Measurements from ENCODE around the gene CACNB1.
A peak's percentile ranks its signal among the peaks of the same experiment; 100 is the strongest.

The CACNB1 gene

GRCh38 chr17:39231091-39231561 lies 33.7 kb upstream of the CACNB1 start (continued):
- TF ChIP-seq ZBTB17 (tag by site-specific recombination; IDR thresholded peaks at IDR 0.05) (no peak), ZNF561 (tag by site-specific recombination; IDR thresholded peaks at IDR 0.05; ENCODE audit: borderline replicate concordance) (no peak; the same call in 1 of the 2 replicates), ZBTB48 (tag by site-specific recombination; IDR thresholded peaks at IDR 0.05) (peak; percentile 87), ZNF624 (tag by site-specific recombination; IDR thresholded peaks at IDR 0.05) (no peak), BCL11B (tag by site-specific recombination; IDR thresholded peaks at IDR 0.05; ENCODE audit: low read depth) (no peak), ZNF202 (tag by site-specific recombination; IDR thresholded peaks at IDR 0.05; ENCODE audit: borderline replicate concordance) (no peak), ZNF10 (tag by site-specific recombination; IDR thresholded peaks at IDR 0.05) (no peak), ZNF658 (tag by site-specific recombination; IDR thresholded peaks at IDR 0.05) (no peak), ZNF660 (tag by site-specific recombination; IDR thresholded peaks at IDR 0.05) (no peak), ZNF248 (tag by site-specific recombination; IDR thresholded peaks at IDR 0.05) (no peak), PRDM10 (tag by site-specific recombination; IDR thresholded peaks at IDR 0.05) (peak; percentile 32; the same call in 1 of the 2 replicates), ZNF37A (tag by site-specific recombination; IDR thresholded peaks at IDR 0.05) (no peak), ZNF610 (tag by site-specific recombination; IDR thresholded peaks at IDR 0.05; ENCODE audit: borderline replicate concordance) (no peak), ZNF366 (tag by site-specific recombination; conservative IDR thresholded peaks at IDR 0.05) (no peak), ZNF621 (tag by site-specific recombination; IDR thresholded peaks at IDR 0.05) (no peak), ZNF302 (tag by site-specific recombination; IDR thresholded peaks at IDR 0.05; ENCODE audit: low read depth) (no peak), BCL11A (tag by site-specific recombination; IDR thresholded peaks at IDR 0.05; ENCODE audit: low read depth) (no peak), ZNF843 (tag by site-specific recombination; IDR thresholded peaks at IDR 0.05) (no peak), HIC1 (tag by site-specific recombination; IDR thresholded peaks at IDR 0.05) (peak; percentile 53; the same call in 1 of the 2 replicates), TCF7L2 (IDR thresholded peaks at IDR 0.05; ENCODE audit: borderline replicate concordance, low read depth, low read length) (no peak), ZNF521 (tag by site-specific recombination; IDR thresholded peaks at IDR 0.05) (no peak), ZNF132 (tag by site-specific recombination; IDR thresholded peaks at IDR 0.05; ENCODE audit: borderline replicate concordance) (no peak), PRDM6 (tag by site-specific recombination; IDR thresholded peaks at IDR 0.05) (no peak; the same call in 1 of the 2 replicates), ZBTB1 (tag by site-specific recombination; IDR thresholded peaks at IDR 0.05) (no peak), GLIS1 (tag by site-specific recombination; IDR thresholded peaks at IDR 0.05) (peak; percentile 100), KLF17 (tag by site-specific recombination; IDR thresholded peaks at IDR 0.05) (no peak), ZSCAN30 (tag by site-specific recombination; IDR thresholded peaks at IDR 0.05) (no peak), ZNF174 (tag by site-specific recombination; IDR thresholded peaks at IDR 0.05) (no peak)
- TF ChIP-seq, protein P1, sequence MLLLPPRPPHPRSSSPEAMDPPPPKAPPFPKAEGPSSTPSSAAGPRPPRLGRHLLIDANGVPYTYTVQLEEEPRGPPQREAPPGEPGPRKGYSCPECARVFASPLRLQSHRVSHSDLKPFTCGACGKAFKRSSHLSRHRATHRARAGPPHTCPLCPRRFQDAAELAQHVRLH (tag by site-specific recombination; IDR thresholded peaks at IDR 0.05) = no peak
- TF ChIP-seq, protein P2, sequence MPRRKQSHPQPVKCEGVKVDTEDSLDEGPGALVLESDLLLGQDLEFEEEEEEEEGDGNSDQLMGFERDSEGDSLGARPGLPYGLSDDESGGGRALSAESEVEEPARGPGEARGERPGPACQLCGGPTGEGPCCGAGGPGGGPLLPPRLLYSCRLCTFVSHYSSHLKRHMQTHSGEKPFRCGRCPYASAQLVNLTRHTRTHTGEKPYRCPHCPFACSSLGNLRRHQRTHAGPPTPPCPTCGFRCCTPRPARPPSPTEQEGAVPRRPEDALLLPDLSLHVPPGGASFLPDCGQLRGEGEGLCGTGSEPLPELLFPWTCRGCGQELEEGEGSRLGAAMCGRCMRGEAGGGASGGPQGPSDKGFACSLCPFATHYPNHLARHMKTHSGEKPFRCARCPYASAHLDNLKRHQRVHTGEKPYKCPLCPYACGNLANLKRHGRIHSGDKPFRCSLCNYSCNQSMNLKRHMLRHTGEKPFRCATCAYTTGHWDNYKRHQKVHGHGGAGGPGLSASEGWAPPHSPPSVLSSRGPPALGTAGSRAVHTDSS (tag by site-specific recombination; IDR thresholded peaks at IDR 0.05) = no peak

Measured in HEK293 (cell line).